HepG2 (cell line): ENCODE results near the gene SWI5. TPM values are rescaled to one million over a fixed set of nuclear protein-coding genes. Genes with fewer than 3 reads are reported as not detected.

Experiments
- AKAP8 ChIP-seq: sonication (generic); formaldehyde crosslinking; IDR thresholded peaks from 2 replicates; pipeline ENCODE4 v1.5.1; 2020; ENCODE audit warnings: mild to moderate bottlenecking, missing genetic modification reagents
- ATF1 ChIP-seq: IDR thresholded peaks from 2 replicates; pipeline ENCODE4 v1.6.1; 2016; ENCODE audit warnings: mild to moderate bottlenecking, control low read depth
- ETV5 ChIP-seq: IDR thresholded peaks from 2 replicates; pipeline ENCODE4 v1.6.1; 2018; ENCODE audit warnings: missing biosample characterization, missing genetic modification reagents, inconsistent platforms, borderline replicate concordance
- KLF13 ChIP-seq: sonication (generic); formaldehyde crosslinking; IDR thresholded peaks from 2 replicates; pipeline ENCODE4 v1.4.0; 2020; ENCODE audit warnings: mild to moderate bottlenecking, missing genetic modification reagents
- NFKB2 ChIP-seq: sonication (generic); formaldehyde crosslinking; IDR thresholded peaks from 2 replicates; pipeline ENCODE4 v1.4.0; 2020; ENCODE audit warnings: missing genetic modification reagents, borderline replicate concordance
- NKX3-1 ChIP-seq: sonication (generic); formaldehyde crosslinking; IDR thresholded peaks from 2 replicates; pipeline ENCODE4 v1.5.0; 2020; ENCODE audit warnings: missing genetic modification reagents
- NR2C2 ChIP-seq: sonication (generic); formaldehyde crosslinking; IDR thresholded peaks from 2 replicates; pipeline ENCODE4 v1.4.0; 2020; ENCODE audit warnings: missing genetic modification reagents, mild to moderate bottlenecking, moderate library complexity, borderline replicate concordance
- NR2F1 ChIP-seq, 2 experiments: fragments of 450-650 bp in 1 of 2; formaldehyde crosslinking in 1 of 2; IDR thresholded peaks; 2 replicates each; pipeline versions ENCODE4 v1.5.0 to v1.6.1; 2016 to 2020; ENCODE audit warnings: mild to moderate bottlenecking in 1 of 2, missing compliant biosample characterization in 1 of 2, missing genetic modification reagents in 1 of 2, moderate library complexity in 1 of 2
- PHF20 ChIP-seq: sonication (generic); formaldehyde crosslinking; IDR thresholded peaks from 2 replicates; pipeline ENCODE4 v1.5.0; 2020; ENCODE audit warnings: mild to moderate bottlenecking, missing genetic modification reagents
- SALL2 ChIP-seq: sonication (generic); formaldehyde crosslinking; IDR thresholded peaks from 2 replicates; pipeline ENCODE4 v1.8.1; 2023; ENCODE audit warnings: mild to moderate bottlenecking, missing genetic modification reagents, inconsistent platforms
- SAP130 ChIP-seq: IDR thresholded peaks from 2 replicates; pipeline ENCODE4 v1.6.1; 2016; ENCODE audit warnings: low read depth
- SMYD3 ChIP-seq: sonication (generic); formaldehyde crosslinking; IDR thresholded peaks from 2 replicates; pipeline ENCODE4 v1.8.1; 2023; ENCODE audit warnings: mild to moderate bottlenecking, missing genetic modification reagents
- SYNCRIP ChIP-seq: fragments of 200-400 bp; formaldehyde crosslinking; IDR thresholded peaks from 2 replicates; pipeline ENCODE4 v1.6.1; 2018; ENCODE audit warnings: mild to moderate bottlenecking, low read depth, low read length; ENCODE audit not compliant: insufficient read depth
- THAP9 ChIP-seq: sonication (generic); formaldehyde crosslinking; IDR thresholded peaks from 2 replicates; pipeline ENCODE4; 2020; ENCODE audit warnings: missing genetic modification reagents, mild to moderate bottlenecking, borderline replicate concordance
- TOPORS ChIP-seq: sonication (generic); formaldehyde crosslinking; IDR thresholded peaks from 2 replicates; pipeline ENCODE4 v1.8.0; 2023; ENCODE audit warnings: mild to moderate bottlenecking, missing genetic modification reagents
- ZBTB7B ChIP-seq: sonication (generic); formaldehyde crosslinking; IDR thresholded peaks from 2 replicates; pipeline ENCODE4 v1.4.0; 2020; ENCODE audit warnings: missing genetic modification reagents
- ZKSCAN1 ChIP-seq: fragments of 150-350 bp; IDR thresholded peaks from 2 replicates; pipeline ENCODE4 v1.6.1; 2014; ENCODE audit warnings: low read length
- ZNF225 ChIP-seq: sonication (generic); formaldehyde crosslinking; IDR thresholded peaks from 2 replicates; pipeline ENCODE4 v1.4.0; 2020; ENCODE audit warnings: mild to moderate bottlenecking, missing genetic modification reagents
- ZNF333 ChIP-seq: sonication (generic); formaldehyde crosslinking; IDR thresholded peaks from 2 replicates; pipeline ENCODE4 v1.4.0; 2020; ENCODE audit warnings: mild to moderate bottlenecking, missing genetic modification reagents, borderline replicate concordance
- ZNF451 ChIP-seq: sonication (generic); formaldehyde crosslinking; IDR thresholded peaks from 2 replicates; pipeline ENCODE4 v1.5.0; 2020; ENCODE audit warnings: mild to moderate bottlenecking, missing genetic modification reagents
- ZNF775 ChIP-seq: sonication (generic); formaldehyde crosslinking; IDR thresholded peaks from 2 replicates; pipeline ENCODE4 v1.4.0; 2020; ENCODE audit warnings: missing genetic modification reagents, mild to moderate bottlenecking, moderate library complexity, borderline replicate concordance
- ZNF788 ChIP-seq: sonication (generic); formaldehyde crosslinking; IDR thresholded peaks from 2 replicates; pipeline ENCODE4 v1.5.0; 2020; ENCODE audit warnings: mild to moderate bottlenecking, missing genetic modification reagents, borderline replicate concordance
- ZSCAN20 ChIP-seq: sonication (generic); formaldehyde crosslinking; IDR thresholded peaks from 2 replicates; pipeline ENCODE4 v1.4.0; 2020; ENCODE audit warnings: missing genetic modification reagents, mild to moderate bottlenecking, borderline replicate concordance
- ZSCAN31 ChIP-seq: sonication (generic); formaldehyde crosslinking; IDR thresholded peaks from 2 replicates; pipeline ENCODE4 v1.5.0; 2020; ENCODE audit warnings: low read depth, mild to moderate bottlenecking, missing genetic modification reagents
- polyA plus RNA-seq, 8 experiments: library from polyadenylated mRNA; depleted of rRNA in 3 of 8; stranded (reverse) in 7 of 8; unstranded in 1 of 8; fragments of >200 nt; fragmentation: Illumina TruSeq in 4 of 8; extraction: Trizol in 4 of 8; gene quantifications; 2 replicates each; pipeline versions ENCODE4 v1.2.1 to v1.2.3, GENCODE V29; 2011 to 2016; ENCODE audit warnings: low read depth in 4 of 8, missing spikeins in 1 of 8, mixed read lengths in 1 of 8; ENCODE audit not compliant: insufficient read depth in 1 of 8
- total RNA-seq, 5 experiments: library from RNA; depleted of rRNA; stranded (reverse); fragments of >200 nt; fragmentation: Illumina TruSeq; extraction: Trizol; gene quantifications; 2 replicates each; pipeline ENCODE4 v1.2.3, GENCODE V29; 2016; ENCODE audit warnings: low read depth in 1 of 5
- TF ChIP-seq, protein P1 (sequence below): sonication (generic); formaldehyde crosslinking; IDR thresholded peaks from 2 replicates; pipeline ENCODE4 v1.4.0; 2020; ENCODE audit warnings: missing genetic modification reagents
- TF ChIP-seq, protein P2 (sequence below): IDR thresholded peaks from 2 replicates; pipeline ENCODE4 v1.6.1; 2016; ENCODE audit warnings: missing biosample characterization, missing genetic modification reagents, low read depth

SWI5 gene
- total and polyA plus RNA-seq, 2 of the 13 experiments (the other 11 are each of a cell fraction or from before 2014, with no cell fraction given): 39.2 to 41.0 TPM

GRCh38 chr9:128276574-128277270, 646 bp downstream of the SWI5 start (continued):
- no peak for TF ChIP-seq SYNCRIP
- TF ChIP-seq THAP9 (CRISPR knock-in tag): no peak
- no peak for TF ChIP-seq ZSCAN31 (CRISPR knock-in tag)
- TF ChIP-seq PHF20: no peak
- TF ChIP-seq ZNF333 (CRISPR knock-in tag): 0 out of 2 replicates have a peak, but pooled peaks have one; percentile 0
- no peak for TF ChIP-seq ETV5 (CRISPR knock-in tag)
- TF ChIP-seq TOPORS: no peak
- no peak for TF ChIP-seq SALL2
- no peak for TF ChIP-seq NR2F1 (CRISPR knock-in tag; IDR thresholded peaks at IDR 0.05)
- TF ChIP-seq, protein P1, sequence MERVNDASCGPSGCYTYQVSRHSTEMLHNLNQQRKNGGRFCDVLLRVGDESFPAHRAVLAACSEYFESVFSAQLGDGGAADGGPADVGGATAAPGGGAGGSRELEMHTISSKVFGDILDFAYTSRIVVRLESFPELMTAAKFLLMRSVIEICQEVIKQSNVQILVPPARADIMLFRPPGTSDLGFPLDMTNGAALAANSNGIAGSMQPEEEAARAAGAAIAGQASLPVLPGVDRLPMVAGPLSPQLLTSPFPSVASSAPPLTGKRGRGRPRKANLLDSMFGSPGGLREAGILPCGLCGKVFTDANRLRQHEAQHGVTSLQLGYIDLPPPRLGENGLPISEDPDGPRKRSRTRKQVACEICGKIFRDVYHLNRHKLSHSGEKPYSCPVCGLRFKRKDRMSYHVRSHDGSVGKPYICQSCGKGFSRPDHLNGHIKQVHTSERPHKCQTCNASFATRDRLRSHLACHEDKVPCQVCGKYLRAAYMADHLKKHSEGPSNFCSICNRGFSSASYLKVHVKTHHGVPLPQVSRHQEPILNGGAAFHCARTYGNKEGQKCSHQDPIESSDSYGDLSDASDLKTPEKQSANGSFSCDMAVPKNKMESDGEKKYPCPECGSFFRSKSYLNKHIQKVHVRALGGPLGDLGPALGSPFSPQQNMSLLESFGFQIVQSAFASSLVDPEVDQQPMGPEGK: no peak
- TF ChIP-seq ATF1 (CRISPR knock-in tag): 0 out of 2 replicates have a peak, but pooled peaks have one; percentile 1
- TF ChIP-seq ZNF225: no peak
- no peak for TF ChIP-seq NFKB2 (CRISPR knock-in tag)
- no peak for TF ChIP-seq SMYD3 (CRISPR knock-in tag)
- TF ChIP-seq NR2C2 (CRISPR knock-in tag): no peak
- 0 out of 2 replicates have a peak, but pooled peaks have one; percentile 17 for TF ChIP-seq ZNF451 (CRISPR knock-in tag)
- no peak for TF ChIP-seq ZKSCAN1
- TF ChIP-seq KLF13 (CRISPR knock-in tag): no peak
- no peak for TF ChIP-seq NKX3-1 (CRISPR knock-in tag)
- no peak for TF ChIP-seq AKAP8 (CRISPR knock-in tag)
- TF ChIP-seq ZSCAN20 (CRISPR knock-in tag): no peak
- TF ChIP-seq ZNF775 (CRISPR knock-in tag): no peak
- TF ChIP-seq SAP130 (CRISPR knock-in tag): no peak
- no peak for TF ChIP-seq ZNF788 (CRISPR knock-in tag)
- TF ChIP-seq ZBTB7B (CRISPR knock-in tag): no peak
- TF ChIP-seq, protein P2, sequence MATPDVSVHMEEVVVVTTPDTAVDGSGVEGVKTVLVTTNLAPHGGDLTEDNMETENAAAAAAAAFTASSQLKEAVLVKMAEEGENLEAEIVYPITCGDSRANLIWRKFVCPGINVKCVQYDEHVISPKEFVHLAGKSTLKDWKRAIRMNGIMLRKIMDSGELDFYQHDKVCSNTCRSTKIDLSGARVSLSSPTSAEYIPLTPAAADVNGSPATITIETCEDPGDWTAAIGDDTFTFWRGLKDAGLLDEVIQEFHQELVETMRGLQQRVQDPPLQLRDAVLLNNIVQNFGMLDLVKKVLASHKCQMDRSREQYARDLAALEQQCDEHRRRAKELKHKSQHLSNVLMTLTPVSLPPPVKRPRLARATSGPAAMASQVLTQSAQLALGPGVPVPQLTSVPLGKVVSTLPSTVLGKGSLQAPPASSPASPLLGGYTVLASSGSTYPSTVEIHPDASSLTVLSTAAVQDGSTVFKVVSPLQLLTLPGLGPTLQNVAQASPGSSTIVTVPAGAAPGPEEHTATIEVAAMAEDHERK (CRISPR knock-in tag): no peak
